Sigmoid colon (tissue), 4 donors: ENCODE data around the gene CCDC157.

Source experiments
- POLR2AphosphoS5 ChIP-seq, 4 donors: sonication (generic); formaldehyde crosslinking; IDR thresholded peaks; one replicate each; pipeline ENCODE4 v1.6.1; 2017; ENCODE audit warnings: antibody characterized with exemption in 4 of 4
- TF ChIP-seq, protein P1 (sequence below), 4 experiments: fragments of 450-650 bp in 3 of 4; fragments of 200-600 bp in 1 of 4; IDR thresholded peaks; one replicate each; pipeline ENCODE4 v1.5.1; 2016 to 2019; ENCODE audit warnings: antibody characterized with exemption in 4 of 4, mild to moderate bottlenecking in 3 of 4, moderate library complexity in 2 of 4

GRCh38 chr22:30375312-30375849, 18.6 kb downstream of the CCDC157 start:
- TF ChIP-seq POLR2AphosphoS5 (IDR thresholded peaks at IDR 0.05) = no peak
- TF ChIP-seq, protein P1, sequence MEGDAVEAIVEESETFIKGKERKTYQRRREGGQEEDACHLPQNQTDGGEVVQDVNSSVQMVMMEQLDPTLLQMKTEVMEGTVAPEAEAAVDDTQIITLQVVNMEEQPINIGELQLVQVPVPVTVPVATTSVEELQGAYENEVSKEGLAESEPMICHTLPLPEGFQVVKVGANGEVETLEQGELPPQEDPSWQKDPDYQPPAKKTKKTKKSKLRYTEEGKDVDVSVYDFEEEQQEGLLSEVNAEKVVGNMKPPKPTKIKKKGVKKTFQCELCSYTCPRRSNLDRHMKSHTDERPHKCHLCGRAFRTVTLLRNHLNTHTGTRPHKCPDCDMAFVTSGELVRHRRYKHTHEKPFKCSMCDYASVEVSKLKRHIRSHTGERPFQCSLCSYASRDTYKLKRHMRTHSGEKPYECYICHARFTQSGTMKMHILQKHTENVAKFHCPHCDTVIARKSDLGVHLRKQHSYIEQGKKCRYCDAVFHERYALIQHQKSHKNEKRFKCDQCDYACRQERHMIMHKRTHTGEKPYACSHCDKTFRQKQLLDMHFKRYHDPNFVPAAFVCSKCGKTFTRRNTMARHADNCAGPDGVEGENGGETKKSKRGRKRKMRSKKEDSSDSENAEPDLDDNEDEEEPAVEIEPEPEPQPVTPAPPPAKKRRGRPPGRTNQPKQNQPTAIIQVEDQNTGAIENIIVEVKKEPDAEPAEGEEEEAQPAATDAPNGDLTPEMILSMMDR (IDR thresholded peaks at IDR 0.05) = no peak
